A673 (cell line): ENCODE results near the gene CHST15.

ENCODE experiments used
- CTCF ChIP-seq: fragments of 300-800, 200-600 bp; sonication (generic); conservative IDR thresholded peaks from 2 replicates; pipeline ENCODE4 v1.5.1; 2017; ENCODE audit warnings: low read depth, mild to moderate bottlenecking, antibody characterized with exemption, low read length, moderate library complexity, mixed read lengths
- EZH2 ChIP-seq: fragments of 200-600 bp; sonication (generic); IDR thresholded peaks from 2 replicates; pipeline ENCODE4 v1.6.1; 2017; ENCODE audit warnings: borderline replicate concordance, low read depth, mild to moderate bottlenecking, mixed read lengths, antibody characterized with exemption, low read length; ENCODE audit not compliant: poor library complexity, severe bottlenecking

GRCh38 chr10:124116771-124117510 is 23.5 kb upstream of the CHST15 start:
- TF ChIP-seq CTCF (no peak), EZH2 (no peak)
